Measurements from ENCODE around the gene PGAP6.

DNA sequence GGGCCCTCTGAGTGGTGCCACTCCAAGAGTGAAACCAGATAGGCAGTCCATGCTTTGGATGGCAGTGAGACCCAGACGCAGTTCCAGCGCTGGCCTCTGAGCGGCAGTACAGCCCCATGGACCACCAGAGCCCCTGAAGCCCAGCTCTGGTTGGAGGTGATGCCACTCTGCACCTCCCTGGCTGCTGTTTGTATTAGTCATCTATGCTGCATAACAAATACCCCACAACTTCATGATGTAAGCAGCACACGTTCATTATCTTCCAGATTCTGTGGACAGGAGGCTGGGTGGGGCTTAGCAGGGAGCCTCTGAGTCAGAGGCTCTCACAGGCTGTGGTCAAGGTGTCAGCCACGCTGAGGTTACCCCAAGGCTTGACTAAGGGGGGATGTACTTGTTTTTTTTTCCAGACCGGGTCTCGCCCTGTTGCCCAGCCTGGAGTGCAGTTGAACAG lies 10.1 kb upstream of the PGAP6 start:
- TF ChIP-seq, protein P1, sequence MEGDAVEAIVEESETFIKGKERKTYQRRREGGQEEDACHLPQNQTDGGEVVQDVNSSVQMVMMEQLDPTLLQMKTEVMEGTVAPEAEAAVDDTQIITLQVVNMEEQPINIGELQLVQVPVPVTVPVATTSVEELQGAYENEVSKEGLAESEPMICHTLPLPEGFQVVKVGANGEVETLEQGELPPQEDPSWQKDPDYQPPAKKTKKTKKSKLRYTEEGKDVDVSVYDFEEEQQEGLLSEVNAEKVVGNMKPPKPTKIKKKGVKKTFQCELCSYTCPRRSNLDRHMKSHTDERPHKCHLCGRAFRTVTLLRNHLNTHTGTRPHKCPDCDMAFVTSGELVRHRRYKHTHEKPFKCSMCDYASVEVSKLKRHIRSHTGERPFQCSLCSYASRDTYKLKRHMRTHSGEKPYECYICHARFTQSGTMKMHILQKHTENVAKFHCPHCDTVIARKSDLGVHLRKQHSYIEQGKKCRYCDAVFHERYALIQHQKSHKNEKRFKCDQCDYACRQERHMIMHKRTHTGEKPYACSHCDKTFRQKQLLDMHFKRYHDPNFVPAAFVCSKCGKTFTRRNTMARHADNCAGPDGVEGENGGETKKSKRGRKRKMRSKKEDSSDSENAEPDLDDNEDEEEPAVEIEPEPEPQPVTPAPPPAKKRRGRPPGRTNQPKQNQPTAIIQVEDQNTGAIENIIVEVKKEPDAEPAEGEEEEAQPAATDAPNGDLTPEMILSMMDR (IDR thresholded peaks at IDR 0.05): no peak
- TF ChIP-seq POLR2A (IDR thresholded peaks at IDR 0.05): no peak

All from lower leg skin (tissue), 3 donors.